DOHH2 (cell line): Measurements from ENCODE around the gene CMSS1.

Experiments used
- H3F3A ChIP-seq: fragments of 200-600 bp; sonication (generic), shearing (Covaris generic); 2 replicates; pipeline ENCODE4 v1.6.0; 2016; ENCODE audit warnings: antibody characterized with exemption, mild to moderate bottlenecking; ENCODE audit not compliant: control insufficient read depth, insufficient read depth
- H3K27ac ChIP-seq: fragments of 200-600 bp; sonication (generic); 2 replicates; pipeline ENCODE4 v1.5.1; 2014; ENCODE audit warnings: low read depth, mild to moderate bottlenecking, low read length, moderate library complexity
- H3K27me3 ChIP-seq: fragments of 200-600 bp; sonication (generic); 2 replicates; pipeline ENCODE4 v1.6.1; 2014; ENCODE audit warnings: mild to moderate bottlenecking, low read length, mixed read lengths; ENCODE audit not compliant: control insufficient read depth
- H3K36me3 ChIP-seq: fragments of 200-600 bp; sonication (generic); 2 replicates; pipeline ENCODE4 v1.6.1; 2014; ENCODE audit warnings: mild to moderate bottlenecking, low read length, moderate library complexity, mixed read lengths; ENCODE audit not compliant: control insufficient read depth
- H3K4me1 ChIP-seq: fragments of 200-600 bp; sonication (generic); 2 replicates; pipeline ENCODE4 v1.6.1; 2014; ENCODE audit warnings: mild to moderate bottlenecking, low read length, mixed read lengths; ENCODE audit not compliant: control insufficient read depth
- H3K4me2 ChIP-seq: fragments of 200-600 bp; sonication (generic); 2 replicates; pipeline ENCODE4 v1.6.0; 2014; ENCODE audit warnings: mild to moderate bottlenecking, low read length, moderate library complexity
- H3K4me3 ChIP-seq: fragments of 200-600 bp; sonication (generic); 2 replicates; pipeline ENCODE4 v1.5.1; 2014; ENCODE audit warnings: mild to moderate bottlenecking, low read length, mixed read lengths
- H3K79me2 ChIP-seq: fragments of 200-600 bp; sonication (generic); 2 replicates; pipeline ENCODE4 v1.6.1; 2014; ENCODE audit warnings: mild to moderate bottlenecking, low read length, mixed read lengths; ENCODE audit not compliant: control insufficient read depth
- H3K9me2 ChIP-seq: fragments of 200-600 bp; sonication (generic); replicated peaks from 2 replicates; pipeline ENCODE4 v1.6.1; 2014; ENCODE audit warnings: mild to moderate bottlenecking, low read length, mixed read lengths; ENCODE audit not compliant: control insufficient read depth
- H3K9me3 ChIP-seq: fragments of 200-600 bp; sonication (generic); 2 replicates; pipeline ENCODE4 v1.6.1; 2014; ENCODE audit warnings: antibody characterized with exemption, low read length, mixed read lengths; ENCODE audit not compliant: control insufficient read depth, insufficient read depth
- H4K20me1 ChIP-seq: fragments of 200-600 bp; sonication (generic); 2 replicates; pipeline ENCODE4 v1.6.0; 2014; ENCODE audit warnings: low read depth, mild to moderate bottlenecking, antibody characterized with exemption, low read length, moderate library complexity; ENCODE audit not compliant: control insufficient read depth, insufficient read depth
- EZH2phosphoT487 ChIP-seq: fragments of 200-600 bp; sonication (generic); IDR thresholded peaks from 2 replicates; pipeline ENCODE4 v1.6.1; 2017; ENCODE audit warnings: borderline replicate concordance, mild to moderate bottlenecking, antibody characterized with exemption, low read length, moderate library complexity, mixed read lengths
- TF ChIP-seq, protein P1 (sequence below): fragments of 200-600 bp; sonication (generic); IDR thresholded peaks from one replicate; pipeline ENCODE4 v1.5.1; 2014; ENCODE audit warnings: antibody characterized with exemption, mild to moderate bottlenecking, low read depth, low read length; ENCODE audit not compliant: poor library complexity, severe bottlenecking

The CMSS1 gene

GRCh38 chr3:100164743-100165142 lies 347.1 kb downstream of the CMSS1 start:
- no peaks in the 10 kb centered on the region for H3F3A ChIP-seq
- H3K27me3 ChIP-seq = no peaks in the 10 kb centered on the region
- H3K9me2 ChIP-seq = no peaks in the 10 kb centered on the region
- H3K36me3 ChIP-seq = peaks cover 21% of the 10 kb centered on the region
- no peaks in the 10 kb centered on the region for H3K4me1 ChIP-seq
- no peaks in the 10 kb centered on the region for H3K9me3 ChIP-seq
- no peak overlapping the region for H3K4me3 ChIP-seq
- no peak overlapping the region for H3K27ac ChIP-seq
- no peaks in the 10 kb centered on the region for H4K20me1 ChIP-seq
- H3K79me2 ChIP-seq = no peaks in the 10 kb centered on the region
- no peak for TF ChIP-seq EZH2phosphoT487
- no peak overlapping the region for H3K4me2 ChIP-seq

GRCh38 chr3:100165926-100166550 lies 348.4 kb downstream of the CMSS1 start:
- Histone ChIP-seq H3K4me2 (no peak overlapping the region), H3K27me3 (no peaks in the 10 kb centered on the region), H3K9me2 (no peaks in the 10 kb centered on the region), H3K27ac (no peak overlapping the region), H3K79me2 (no peaks in the 10 kb centered on the region), H3K9me3 (no peaks in the 10 kb centered on the region), H4K20me1 (no peaks in the 10 kb centered on the region), H3K4me3 (no peak overlapping the region), H3F3A (no peaks in the 10 kb centered on the region), H3K4me1 (no peaks in the 10 kb centered on the region), H3K36me3 (peaks cover 16% of the 10 kb centered on the region)
- no peak for TF ChIP-seq EZH2phosphoT487
- TF ChIP-seq, protein P1, sequence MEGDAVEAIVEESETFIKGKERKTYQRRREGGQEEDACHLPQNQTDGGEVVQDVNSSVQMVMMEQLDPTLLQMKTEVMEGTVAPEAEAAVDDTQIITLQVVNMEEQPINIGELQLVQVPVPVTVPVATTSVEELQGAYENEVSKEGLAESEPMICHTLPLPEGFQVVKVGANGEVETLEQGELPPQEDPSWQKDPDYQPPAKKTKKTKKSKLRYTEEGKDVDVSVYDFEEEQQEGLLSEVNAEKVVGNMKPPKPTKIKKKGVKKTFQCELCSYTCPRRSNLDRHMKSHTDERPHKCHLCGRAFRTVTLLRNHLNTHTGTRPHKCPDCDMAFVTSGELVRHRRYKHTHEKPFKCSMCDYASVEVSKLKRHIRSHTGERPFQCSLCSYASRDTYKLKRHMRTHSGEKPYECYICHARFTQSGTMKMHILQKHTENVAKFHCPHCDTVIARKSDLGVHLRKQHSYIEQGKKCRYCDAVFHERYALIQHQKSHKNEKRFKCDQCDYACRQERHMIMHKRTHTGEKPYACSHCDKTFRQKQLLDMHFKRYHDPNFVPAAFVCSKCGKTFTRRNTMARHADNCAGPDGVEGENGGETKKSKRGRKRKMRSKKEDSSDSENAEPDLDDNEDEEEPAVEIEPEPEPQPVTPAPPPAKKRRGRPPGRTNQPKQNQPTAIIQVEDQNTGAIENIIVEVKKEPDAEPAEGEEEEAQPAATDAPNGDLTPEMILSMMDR = no peak

GRCh38 chr3:100169201-100169920 lies 351.7 kb downstream of the CMSS1 start:
- no peaks in the 10 kb centered on the region for H3K9me2 ChIP-seq
- H3K4me2 ChIP-seq = no peak overlapping the region
- no peaks in the 10 kb centered on the region for H3K4me1 ChIP-seq
- no peaks in the 10 kb centered on the region for H3K9me3 ChIP-seq
- no peak overlapping the region for H3K4me3 ChIP-seq
- no peak overlapping the region for H3K27ac ChIP-seq
- H3K36me3 ChIP-seq = peaks cover 15% of the 10 kb centered on the region
- H4K20me1 ChIP-seq = no peaks in the 10 kb centered on the region
- no peaks in the 10 kb centered on the region for H3K79me2 ChIP-seq
- no peaks in the 10 kb centered on the region for H3K27me3 ChIP-seq
- H3F3A ChIP-seq = no peaks in the 10 kb centered on the region
- no peak for TF ChIP-seq EZH2phosphoT487
- TF ChIP-seq, protein P1 = no peak

DNA sequence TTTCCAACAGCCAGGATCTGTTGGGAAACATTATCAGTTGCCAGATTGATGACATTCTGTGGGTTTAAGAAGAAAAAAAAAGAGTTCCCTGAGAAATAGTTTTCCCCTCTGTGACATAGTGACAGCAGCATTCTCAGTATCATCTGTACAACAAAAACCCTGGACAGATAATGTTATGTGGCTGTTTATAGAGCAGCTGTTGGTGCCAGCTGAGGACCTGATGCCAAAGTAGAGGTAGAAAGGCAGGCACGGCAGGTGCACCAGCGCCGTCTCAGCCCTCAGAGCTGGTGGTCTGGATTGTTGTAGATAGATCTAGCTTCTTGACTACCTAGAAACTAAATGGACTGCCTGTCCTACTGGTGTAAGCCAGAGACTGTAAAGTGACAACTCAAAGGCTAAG lies 352.8 kb downstream of the CMSS1 start:
- H3K9me2 ChIP-seq = no peaks in the 10 kb centered on the region
- H3K4me3 ChIP-seq = no peak overlapping the region
- no peaks in the 10 kb centered on the region for H4K20me1 ChIP-seq
- H3K27ac ChIP-seq = no peak overlapping the region
- no peaks in the 10 kb centered on the region for H3K9me3 ChIP-seq
- H3K36me3 ChIP-seq = peaks cover 15% of the 10 kb centered on the region
- no peaks in the 10 kb centered on the region for H3F3A ChIP-seq
- TF ChIP-seq EZH2phosphoT487 = no peak
- TF ChIP-seq, protein P1 = no peak
- H3K27me3 ChIP-seq = no peaks in the 10 kb centered on the region
- no peak overlapping the region for H3K4me2 ChIP-seq
- no peaks in the 10 kb centered on the region for H3K4me1 ChIP-seq
- H3K79me2 ChIP-seq = no peaks in the 10 kb centered on the region
